HS-5 (cell line): ENCODE results near the gene MED12L.

Source experiments
- DNase-seq: peaks from one replicate; pipeline ENCODE4 v3.0.0-alpha.2; 2012; ENCODE audit warnings: low read depth

MED12L gene

GRCh38 chr3:151459358-151459757, 373.9 kb downstream of the MED12L start:
- no peak for DNase-seq

GRCh38 chr3:151460228-151460627, 374.8 kb downstream of the MED12L start:
- DNase-seq = no peak

- DNase-seq = no peak
Observed at GRCh38 chr3:151460774-151461450, 375.4 kb downstream of the MED12L start, which contains the start of gene IGSF10. Gene IGSF10, minus strand, starts transcription at chr3:151461061. Its CDS starts 2,352 bp downstream, at chr3:151458709.

GRCh38 chr3:151462278-151462780, 376.9 kb downstream of the MED12L start:
- no peak for DNase-seq

GRCh38 chr3:151462991-151463390, 377.5 kb downstream of the MED12L start:
- no peak for DNase-seq

- no peak for DNase-seq
Observed at GRCh38 chr3:151467069-151467468, 381.6 kb downstream of the MED12L start.

- DNase-seq = peak; percentile 36
Observed at GRCh38 chr3:151468284-151468917, 382.9 kb downstream of the MED12L start.

GRCh38 chr3:151476344-151477018, 391.0 kb downstream of the MED12L start:
- no peak for DNase-seq

- no peak for DNase-seq
Observed at GRCh38 chr3:151477591-151478334, 392.3 kb downstream of the MED12L start.

- no peak for DNase-seq
Observed at GRCh38 chr3:151478335-151478697, 392.9 kb downstream of the MED12L start.

- no peak for DNase-seq
Observed at GRCh38 chr3:151479452-151479851, 394.0 kb downstream of the MED12L start.

- DNase-seq = no peak
Observed at GRCh38 chr3:151480492-151480891, 395.0 kb downstream of the MED12L start.

GRCh38 chr3:151483488-151483887, 398.0 kb downstream of the MED12L start:
- no peak for DNase-seq

- no peak for DNase-seq
Observed at GRCh38 chr3:151483961-151484520, 398.6 kb downstream of the MED12L start.
